DOHH2 (cell line): ENCODE measurements around the gene GPX5.
"Not testable (repeated sequence)": the region's sequence is repeated elsewhere in the genome, so short reads cannot be mapped to it uniquely, and the experiment has no call there.

Experiments
- EZH2phosphoT487 ChIP-seq: fragments of 200-600 bp; sonication (generic); IDR thresholded peaks from 2 replicates; pipeline ENCODE4 v1.6.1; 2017; ENCODE audit warnings: borderline replicate concordance, mild to moderate bottlenecking, antibody characterized with exemption, low read length, moderate library complexity, mixed read lengths
- TF ChIP-seq, protein P1 (sequence below): fragments of 200-600 bp; sonication (generic); IDR thresholded peaks from one replicate; pipeline ENCODE4 v1.5.1; 2014; ENCODE audit warnings: antibody characterized with exemption, mild to moderate bottlenecking, low read depth, low read length; ENCODE audit not compliant: poor library complexity, severe bottlenecking

DNA sequence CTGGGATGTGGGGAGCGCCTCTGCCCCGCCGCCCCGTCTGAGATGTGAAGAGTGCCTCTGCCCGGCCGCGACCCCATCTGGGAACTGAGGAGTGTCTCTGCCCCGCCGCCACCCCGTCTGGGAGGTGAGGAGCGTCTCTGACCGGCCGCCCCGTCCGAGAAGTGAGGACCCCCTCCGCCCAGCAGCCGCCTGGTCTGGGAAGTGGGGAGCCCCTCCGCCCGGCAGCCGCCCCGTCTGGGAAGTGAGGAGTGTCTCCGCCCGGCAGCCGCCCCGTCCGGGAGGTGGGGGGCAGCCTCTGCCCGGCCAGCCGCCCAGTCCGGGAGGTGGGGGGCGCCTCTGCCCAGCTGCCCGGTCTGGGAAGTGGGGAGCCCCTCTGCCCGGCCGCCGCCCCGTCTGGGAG lies 23.5 kb upstream of the GPX5 start:
- TF ChIP-seq, protein P1, sequence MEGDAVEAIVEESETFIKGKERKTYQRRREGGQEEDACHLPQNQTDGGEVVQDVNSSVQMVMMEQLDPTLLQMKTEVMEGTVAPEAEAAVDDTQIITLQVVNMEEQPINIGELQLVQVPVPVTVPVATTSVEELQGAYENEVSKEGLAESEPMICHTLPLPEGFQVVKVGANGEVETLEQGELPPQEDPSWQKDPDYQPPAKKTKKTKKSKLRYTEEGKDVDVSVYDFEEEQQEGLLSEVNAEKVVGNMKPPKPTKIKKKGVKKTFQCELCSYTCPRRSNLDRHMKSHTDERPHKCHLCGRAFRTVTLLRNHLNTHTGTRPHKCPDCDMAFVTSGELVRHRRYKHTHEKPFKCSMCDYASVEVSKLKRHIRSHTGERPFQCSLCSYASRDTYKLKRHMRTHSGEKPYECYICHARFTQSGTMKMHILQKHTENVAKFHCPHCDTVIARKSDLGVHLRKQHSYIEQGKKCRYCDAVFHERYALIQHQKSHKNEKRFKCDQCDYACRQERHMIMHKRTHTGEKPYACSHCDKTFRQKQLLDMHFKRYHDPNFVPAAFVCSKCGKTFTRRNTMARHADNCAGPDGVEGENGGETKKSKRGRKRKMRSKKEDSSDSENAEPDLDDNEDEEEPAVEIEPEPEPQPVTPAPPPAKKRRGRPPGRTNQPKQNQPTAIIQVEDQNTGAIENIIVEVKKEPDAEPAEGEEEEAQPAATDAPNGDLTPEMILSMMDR = not testable (repeated sequence)
- TF ChIP-seq EZH2phosphoT487 = not testable (repeated sequence)
